Karpas-422 (cell line): ENCODE results near the gene WIPF2. TPM values are rescaled to one million over a fixed set of nuclear protein-coding genes. Genes with fewer than 3 reads are reported as not detected.

Experiments
- DNase-seq: peaks from one replicate; pipeline ENCODE4 v3.0.0-alpha.2; 2015
- H2AFZ ChIP-seq: fragments of 200-600 bp; sonication (generic); 2 replicates; pipeline ENCODE4 v1.6.1; 2014; ENCODE audit warnings: antibody characterized with exemption, low read length, mixed read lengths
- H3K27ac ChIP-seq: fragments of 200-600 bp; sonication (generic); 2 replicates; pipeline ENCODE4 v1.5.1; 2014; ENCODE audit warnings: mild to moderate bottlenecking, low read length, moderate library complexity
- H3K27me3 ChIP-seq: fragments of 200-600 bp; sonication (generic); 2 replicates; pipeline ENCODE4 v1.6.1; 2014; ENCODE audit warnings: low read length, mixed read lengths
- H3K36me3 ChIP-seq: fragments of 200-600 bp; sonication (generic); 2 replicates; pipeline ENCODE4 v1.6.1; 2014; ENCODE audit warnings: low read length, mixed read lengths; ENCODE audit not compliant: insufficient read depth
- H3K4me1 ChIP-seq: fragments of 200-600 bp; sonication (generic); 2 replicates; pipeline ENCODE4 v1.6.1; 2014; ENCODE audit warnings: mild to moderate bottlenecking, low read length, mixed read lengths
- H3K4me2 ChIP-seq: fragments of 200-600 bp; sonication (generic); 2 replicates; pipeline ENCODE4 v1.6.1; 2014; ENCODE audit warnings: low read length, low read depth, mild to moderate bottlenecking; ENCODE audit not compliant: poor library complexity, severe bottlenecking
- H3K4me3 ChIP-seq: fragments of 200-600 bp; sonication (generic); 2 replicates; pipeline ENCODE4 v1.5.1; 2014; ENCODE audit warnings: mild to moderate bottlenecking, antibody characterized with exemption, low read length, mixed read lengths
- H3K79me2 ChIP-seq: fragments of 200-600 bp; sonication (generic); 2 replicates; pipeline ENCODE4 v1.6.1; 2014; ENCODE audit warnings: mild to moderate bottlenecking, low read length, mixed read lengths
- H3K9ac ChIP-seq: fragments of 200-600 bp; sonication (generic); 2 replicates; pipeline ENCODE4 v1.6.0; 2014; ENCODE audit warnings: low read length
- H3K9me2 ChIP-seq: fragments of 200-600 bp; sonication (generic), shearing (Covaris generic); replicated peaks from 2 replicates; pipeline ENCODE4 v1.6.0; 2014; ENCODE audit warnings: mild to moderate bottlenecking, low read length, moderate library complexity; ENCODE audit not compliant: insufficient read depth
- H3K9me3 ChIP-seq: fragments of 300-700, 200-600 bp; sonication (generic); 2 replicates; pipeline ENCODE4 v1.6.1; 2014; ENCODE audit warnings: low read length, mixed read lengths
- H4K20me1 ChIP-seq: fragments of 200-600 bp; sonication (generic); 2 replicates; pipeline ENCODE4 v1.6.1; 2014; ENCODE audit warnings: mild to moderate bottlenecking, antibody characterized with exemption, low read length, low read depth; ENCODE audit not compliant: insufficient read depth
- total RNA-seq: library from RNA; depleted of rRNA; stranded (reverse); fragments of >200 nt; shearing (Covaris generic); gene quantifications from 2 replicates; pipeline ENCODE4 v1.2.3, GENCODE V29; 2014; ENCODE audit warnings: low replicate concordance

The WIPF2 gene
- total RNA-seq, 1 experiment from 2014 or later, result 19.0 TPM

GRCh38 chr17:40266882-40267281 lies 47.8 kb downstream of the WIPF2 start:
- Histone ChIP-seq H3K27ac (no peak overlapping the region), H3K9me2 (no peaks in the 10 kb centered on the region), H3K27me3 (no peaks in the 10 kb centered on the region), H3K9ac (no peak overlapping the region), H3K36me3 (peaks cover 10% of the 10 kb centered on the region; the same call in 1 of the 2 replicates), H3K4me2 (no peak overlapping the region), H3K4me1 (no peaks in the 10 kb centered on the region), H2AFZ (no peak overlapping the region), H3K9me3 (no peaks in the 10 kb centered on the region), H3K4me3 (no peak overlapping the region), H3K79me2 (0 out of 2 replicates have a peak, but pooled peaks cover 8% of the 10 kb centered on the region), H4K20me1 (no peaks in the 10 kb centered on the region)
- DNase-seq, result no peak

GRCh38 chr17:40268141-40268712 lies 49.1 kb downstream of the WIPF2 start:
- DNase-seq, result no peak
- H3K36me3 ChIP-seq, result peaks cover 3% of the 10 kb centered on the region; the same call in 1 of the 2 replicates
- no peaks in the 10 kb centered on the region for H4K20me1 ChIP-seq

GRCh38 chr17:40278414-40278813 lies 59.3 kb downstream of the WIPF2 start:
- no peaks in the 10 kb centered on the region for H3K27me3 ChIP-seq
- no peaks in the 10 kb centered on the region for H4K20me1 ChIP-seq
- H3K36me3 ChIP-seq, result peaks cover 6% of the 10 kb centered on the region; the same call in 1 of the 2 replicates
- H3K4me3 ChIP-seq, result no peak overlapping the region
- H3K79me2 ChIP-seq, result no peaks in the 10 kb centered on the region
- DNase-seq, result no peak
- H3K4me2 ChIP-seq, result no peak overlapping the region
- H3K9me3 ChIP-seq, result no peaks in the 10 kb centered on the region
- peaks cover 13% of the 10 kb centered on the region for H3K4me1 ChIP-seq
- no peak overlapping the region for H3K9ac ChIP-seq
- no peak overlapping the region for H3K27ac ChIP-seq
- H2AFZ ChIP-seq, result no peak overlapping the region
- no peaks in the 10 kb centered on the region for H3K9me2 ChIP-seq

More at GRCh38 chr17:40268141-40268712, 49.1 kb downstream of the WIPF2 start:
- Histone ChIP-seq H3K27ac (no peak overlapping the region), H3K4me3 (no peak overlapping the region), H3K4me2 (no peak overlapping the region), H2AFZ (no peak overlapping the region), H3K4me1 (no peaks in the 10 kb centered on the region), H3K9me2 (no peaks in the 10 kb centered on the region), H3K9ac (no peak overlapping the region), H3K27me3 (no peaks in the 10 kb centered on the region), H3K79me2 (no peaks in the 10 kb centered on the region), H3K9me3 (no peaks in the 10 kb centered on the region)

- H3K79me2 ChIP-seq, result no peaks in the 10 kb centered on the region
- H3K9me3 ChIP-seq, result no peaks in the 10 kb centered on the region
- no peak for DNase-seq
- H3K9ac ChIP-seq, result no peak overlapping the region
- H3K4me2 ChIP-seq, result no peak overlapping the region
- H3K27ac ChIP-seq, result no peak overlapping the region
- H4K20me1 ChIP-seq, result no peaks in the 10 kb centered on the region
- no peaks in the 10 kb centered on the region for H3K9me2 ChIP-seq
- no peaks in the 10 kb centered on the region for H3K27me3 ChIP-seq
- no peak overlapping the region for H3K4me3 ChIP-seq
- H2AFZ ChIP-seq, result no peak overlapping the region
- peaks cover 10% of the 10 kb centered on the region for H3K4me1 ChIP-seq
- peaks cover 6% of the 10 kb centered on the region; the same call in 1 of the 2 replicates for H3K36me3 ChIP-seq
These were observed 60.3 kb downstream of the WIPF2 start for GRCh38 chr17:40279402-40279801.

- Histone ChIP-seq H3K9me3 (no peaks in the 10 kb centered on the region), H3K4me2 (no peak overlapping the region), H3K9ac (no peak overlapping the region), H3K9me2 (no peaks in the 10 kb centered on the region), H4K20me1 (no peaks in the 10 kb centered on the region), H3K4me3 (no peak overlapping the region), H3K79me2 (no peaks in the 10 kb centered on the region), H3K36me3 (peaks cover 6% of the 10 kb centered on the region; the same call in 1 of the 2 replicates), H3K27me3 (no peaks in the 10 kb centered on the region), H2AFZ (no peak overlapping the region), H3K27ac (no peak overlapping the region), H3K4me1 (peaks cover under 1% of the 10 kb centered on the region)
- no peak for DNase-seq
These were observed 62.6 kb downstream of the WIPF2 start for GRCh38 chr17:40281663-40282062.

- DNase-seq, result no peak
- H3K9me2 ChIP-seq, result no peaks in the 10 kb centered on the region
- no peak overlapping the region for H3K4me2 ChIP-seq
- no peak overlapping the region for H2AFZ ChIP-seq
- peaks cover 6% of the 10 kb centered on the region; the same call in 1 of the 2 replicates for H3K36me3 ChIP-seq
- H3K79me2 ChIP-seq, result peaks cover 8% of the 10 kb centered on the region
- H3K9ac ChIP-seq, result no peak overlapping the region
- no peaks in the 10 kb centered on the region for H3K9me3 ChIP-seq
- H3K4me3 ChIP-seq, result no peak overlapping the region
- H4K20me1 ChIP-seq, result no peaks in the 10 kb centered on the region
- no peaks in the 10 kb centered on the region for H3K27me3 ChIP-seq
- peaks cover 7% of the 10 kb centered on the region for H3K4me1 ChIP-seq
- no peak overlapping the region for H3K27ac ChIP-seq
These were observed 64.6 kb downstream of the WIPF2 start for GRCh38 chr17:40283662-40284061.

GRCh38 chr17:40284085-40284713 lies 65.1 kb downstream of the WIPF2 start:
- Histone ChIP-seq H3K4me2 (no peak overlapping the region), H3K27ac (no peak overlapping the region), H3K27me3 (no peaks in the 10 kb centered on the region), H3K9me3 (no peaks in the 10 kb centered on the region), H2AFZ (no peak overlapping the region), H3K4me1 (peaks cover 13% of the 10 kb centered on the region), H3K9ac (no peak overlapping the region), H3K79me2 (peaks cover 14% of the 10 kb centered on the region), H3K4me3 (no peak overlapping the region), H3K9me2 (no peaks in the 10 kb centered on the region), H3K36me3 (peaks cover 6% of the 10 kb centered on the region; the same call in 1 of the 2 replicates), H4K20me1 (no peaks in the 10 kb centered on the region)
- DNase-seq, result no peak

- Histone ChIP-seq H3K4me1 (peaks cover 30% of the 10 kb centered on the region), H2AFZ (no peak overlapping the region), H3K79me2 (peaks cover 35% of the 10 kb centered on the region), H3K36me3 (peaks cover 21% of the 10 kb centered on the region), H3K9ac (peak overlapping the region; percentile 60; the same call in 1 of the 2 replicates), H4K20me1 (no peaks in the 10 kb centered on the region), H3K27me3 (no peaks in the 10 kb centered on the region), H3K27ac (no peak overlapping the region; the same call in 1 of the 2 replicates), H3K4me2 (peak overlapping the region; percentile 65), H3K4me3 (no peak overlapping the region), H3K9me2 (no peaks in the 10 kb centered on the region), H3K9me3 (no peaks in the 10 kb centered on the region)
- no peak for DNase-seq
These were observed 67.4 kb downstream of the WIPF2 start for GRCh38 chr17:40286473-40286872.
